DOHH2 (cell line): ENCODE data around the gene PLA2G2E.

Experiments used
- H3F3A ChIP-seq: fragments of 200-600 bp; sonication (generic), shearing (Covaris generic); 2 replicates; pipeline ENCODE4 v1.6.0; 2016; ENCODE audit warnings: antibody characterized with exemption, mild to moderate bottlenecking; ENCODE audit not compliant: control insufficient read depth, insufficient read depth
- H3K27ac ChIP-seq: fragments of 200-600 bp; sonication (generic); 2 replicates; pipeline ENCODE4 v1.5.1; 2014; ENCODE audit warnings: low read depth, mild to moderate bottlenecking, low read length, moderate library complexity
- H3K27me3 ChIP-seq: fragments of 200-600 bp; sonication (generic); 2 replicates; pipeline ENCODE4 v1.6.1; 2014; ENCODE audit warnings: mild to moderate bottlenecking, low read length, mixed read lengths; ENCODE audit not compliant: control insufficient read depth
- H3K36me3 ChIP-seq: fragments of 200-600 bp; sonication (generic); 2 replicates; pipeline ENCODE4 v1.6.1; 2014; ENCODE audit warnings: mild to moderate bottlenecking, low read length, moderate library complexity, mixed read lengths; ENCODE audit not compliant: control insufficient read depth
- H3K4me1 ChIP-seq: fragments of 200-600 bp; sonication (generic); 2 replicates; pipeline ENCODE4 v1.6.1; 2014; ENCODE audit warnings: mild to moderate bottlenecking, low read length, mixed read lengths; ENCODE audit not compliant: control insufficient read depth
- H3K4me2 ChIP-seq: fragments of 200-600 bp; sonication (generic); 2 replicates; pipeline ENCODE4 v1.6.0; 2014; ENCODE audit warnings: mild to moderate bottlenecking, low read length, moderate library complexity
- H3K4me3 ChIP-seq: fragments of 200-600 bp; sonication (generic); 2 replicates; pipeline ENCODE4 v1.5.1; 2014; ENCODE audit warnings: mild to moderate bottlenecking, low read length, mixed read lengths
- H3K79me2 ChIP-seq: fragments of 200-600 bp; sonication (generic); 2 replicates; pipeline ENCODE4 v1.6.1; 2014; ENCODE audit warnings: mild to moderate bottlenecking, low read length, mixed read lengths; ENCODE audit not compliant: control insufficient read depth
- H3K9me2 ChIP-seq: fragments of 200-600 bp; sonication (generic); replicated peaks from 2 replicates; pipeline ENCODE4 v1.6.1; 2014; ENCODE audit warnings: mild to moderate bottlenecking, low read length, mixed read lengths; ENCODE audit not compliant: control insufficient read depth
- H3K9me3 ChIP-seq: fragments of 200-600 bp; sonication (generic); 2 replicates; pipeline ENCODE4 v1.6.1; 2014; ENCODE audit warnings: antibody characterized with exemption, low read length, mixed read lengths; ENCODE audit not compliant: control insufficient read depth, insufficient read depth
- H4K20me1 ChIP-seq: fragments of 200-600 bp; sonication (generic); 2 replicates; pipeline ENCODE4 v1.6.0; 2014; ENCODE audit warnings: low read depth, mild to moderate bottlenecking, antibody characterized with exemption, low read length, moderate library complexity; ENCODE audit not compliant: control insufficient read depth, insufficient read depth
- CTCF ChIP-seq: fragments of 200-600 bp; sonication (generic); IDR thresholded peaks from one replicate; pipeline ENCODE4 v1.5.1; 2014; ENCODE audit warnings: antibody characterized with exemption, mild to moderate bottlenecking, low read depth, low read length; ENCODE audit not compliant: poor library complexity, severe bottlenecking
- EZH2phosphoT487 ChIP-seq: fragments of 200-600 bp; sonication (generic); IDR thresholded peaks from 2 replicates; pipeline ENCODE4 v1.6.1; 2017; ENCODE audit warnings: borderline replicate concordance, mild to moderate bottlenecking, antibody characterized with exemption, low read length, moderate library complexity, mixed read lengths

The PLA2G2E gene

GRCh38 chr1:19940486-19941205, 17.2 kb upstream of the PLA2G2E start:
- Histone ChIP-seq H3F3A (no peaks in the 10 kb centered on the region), H3K4me1 (no peaks in the 10 kb centered on the region), H3K9me2 (no peaks in the 10 kb centered on the region), H3K27me3 (0 out of 2 replicates have a peak, but pooled peaks cover 3% of the 10 kb centered on the region), H4K20me1 (no peaks in the 10 kb centered on the region), H3K79me2 (no peaks in the 10 kb centered on the region), H3K9me3 (no peaks in the 10 kb centered on the region), H3K4me2 (no peak overlapping the region), H3K4me3 (no peak overlapping the region), H3K36me3 (no peaks in the 10 kb centered on the region), H3K27ac (no peak overlapping the region)
- TF ChIP-seq EZH2phosphoT487 (no peak), CTCF (no peak)

- H3K27me3 ChIP-seq = no peaks in the 10 kb centered on the region
- no peak overlapping the region for H3K27ac ChIP-seq
- H3K36me3 ChIP-seq = no peaks in the 10 kb centered on the region
- H3K9me2 ChIP-seq = no peaks in the 10 kb centered on the region
- H4K20me1 ChIP-seq = no peaks in the 10 kb centered on the region
- no peak overlapping the region for H3K4me2 ChIP-seq
- no peak for TF ChIP-seq EZH2phosphoT487
- TF ChIP-seq CTCF = no peak
- no peak overlapping the region for H3K4me3 ChIP-seq
- no peaks in the 10 kb centered on the region for H3K4me1 ChIP-seq
- no peaks in the 10 kb centered on the region for H3K9me3 ChIP-seq
- H3K79me2 ChIP-seq = no peaks in the 10 kb centered on the region
- H3F3A ChIP-seq = no peaks in the 10 kb centered on the region
Measured at GRCh38 chr1:19938472-19938871, 15.1 kb upstream of the PLA2G2E start.

GRCh38 chr1:19936061-19936750, 12.8 kb upstream of the PLA2G2E start:
- TF ChIP-seq EZH2phosphoT487 (no peak), CTCF (no peak)
- no peak overlapping the region for H3K27ac ChIP-seq
- H3F3A ChIP-seq = no peaks in the 10 kb centered on the region
- no peaks in the 10 kb centered on the region for H3K79me2 ChIP-seq
- no peaks in the 10 kb centered on the region for H4K20me1 ChIP-seq
- peaks cover 19% of the 10 kb centered on the region; the same call in 1 of the 2 replicates for H3K9me3 ChIP-seq
- H3K4me3 ChIP-seq = no peak overlapping the region
- no peaks in the 10 kb centered on the region for H3K36me3 ChIP-seq
- no peaks in the 10 kb centered on the region for H3K27me3 ChIP-seq
- no peaks in the 10 kb centered on the region for H3K9me2 ChIP-seq
- no peaks in the 10 kb centered on the region for H3K4me1 ChIP-seq
- no peak overlapping the region for H3K4me2 ChIP-seq
